Hematopoietic multipotent progenitor cell treated with erythropoietin and hydrocortisone succinate and interleukin-3 and kit ligand, for 8 days (in vitro differentiated cells): ENCODE measurements around the gene TGFBR3L.
"Not testable (repeated sequence)": the region's sequence is repeated elsewhere in the genome, so short reads cannot be mapped to it uniquely, and the experiment has no call there.

Experiments
- DNase-seq: peaks from one replicate; pipeline ENCODE4 v3.0.0-alpha.2; 2015

The TGFBR3L gene

GRCh38 chr19:7918615-7919421, 4.2 kb downstream of the TGFBR3L start:
- peak; percentile 29 for DNase-seq

- peak; percentile 94 for DNase-seq
Observed at GRCh38 chr19:7919610-7920518, 5.2 kb downstream of the TGFBR3L start, which contains the start of gene SNAPC2. TSS of gene SNAPC2 (plus strand) at chr19:7920338. CDS start at chr19:7920367, 29 bp downstream.

GRCh38 chr19:7920519-7921301, 6.1 kb downstream of the TGFBR3L start:
- peak; percentile 95 for DNase-seq

GRCh38 chr19:7921302-7921966, 6.8 kb downstream of the TGFBR3L start:
- DNase-seq = no peak

- DNase-seq = no peak
Observed at GRCh38 chr19:7921967-7922835, 7.6 kb downstream of the TGFBR3L start.

GRCh38 chr19:7922836-7923195, 8.2 kb downstream of the TGFBR3L start:
- no peak for DNase-seq

GRCh38 chr19:7923295-7924191, 8.9 kb downstream of the TGFBR3L start:
- no peak for DNase-seq

GRCh38 chr19:7924241-7924640, 9.6 kb downstream of the TGFBR3L start:
- DNase-seq = no peak

- no peak for DNase-seq
Observed at GRCh38 chr19:7924651-7925170, 10.1 kb downstream of the TGFBR3L start.

- peak; percentile 83 for DNase-seq
Observed at GRCh38 chr19:7925171-7925851, 10.7 kb downstream of the TGFBR3L start.

GRCh38 chr19:7926021-7926726, 11.5 kb downstream of the TGFBR3L start, which contains the start of gene CTXN1:
TSS of gene CTXN1 (minus strand) at chr19:7926135. CDS start at chr19:7925538, 597 bp downstream.
- peak; percentile 51 for DNase-seq

GRCh38 chr19:7926727-7927604, 12.3 kb downstream of the TGFBR3L start:
- no peak for DNase-seq

GRCh38 chr19:7927605-7928333, 13.1 kb downstream of the TGFBR3L start:
- no peak for DNase-seq

- no peak for DNase-seq
Observed at GRCh38 chr19:7928334-7928706, 13.7 kb downstream of the TGFBR3L start.

GRCh38 chr19:7928741-7929701, 14.4 kb downstream of the TGFBR3L start:
- peak; percentile 68 for DNase-seq

GRCh38 chr19:7930030-7930429, 15.4 kb downstream of the TGFBR3L start:
- DNase-seq = not testable (repeated sequence)
